ENCODE measurements around the gene ZNF536.

DNA sequence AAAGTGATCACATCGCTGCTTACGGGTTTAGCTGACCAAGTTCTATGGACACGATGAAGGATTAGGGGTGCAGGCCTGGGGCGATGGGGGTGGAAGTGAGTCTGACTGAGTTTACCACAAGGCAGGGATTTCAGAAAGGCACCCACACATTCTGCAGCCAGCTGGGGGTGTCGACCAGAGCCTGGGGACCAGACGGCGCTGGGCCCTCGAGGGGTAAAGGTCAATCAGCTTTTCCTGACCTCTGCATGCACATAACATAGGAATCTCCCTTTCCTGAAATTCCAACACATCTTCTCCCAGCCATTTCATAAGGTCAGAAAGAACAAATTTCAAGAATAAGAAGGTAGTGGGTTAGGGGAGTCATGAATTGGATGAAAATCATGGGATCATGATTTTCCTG lies 92.0 kb downstream of the ZNF536 start:
- TF ChIP-seq, protein P1, sequence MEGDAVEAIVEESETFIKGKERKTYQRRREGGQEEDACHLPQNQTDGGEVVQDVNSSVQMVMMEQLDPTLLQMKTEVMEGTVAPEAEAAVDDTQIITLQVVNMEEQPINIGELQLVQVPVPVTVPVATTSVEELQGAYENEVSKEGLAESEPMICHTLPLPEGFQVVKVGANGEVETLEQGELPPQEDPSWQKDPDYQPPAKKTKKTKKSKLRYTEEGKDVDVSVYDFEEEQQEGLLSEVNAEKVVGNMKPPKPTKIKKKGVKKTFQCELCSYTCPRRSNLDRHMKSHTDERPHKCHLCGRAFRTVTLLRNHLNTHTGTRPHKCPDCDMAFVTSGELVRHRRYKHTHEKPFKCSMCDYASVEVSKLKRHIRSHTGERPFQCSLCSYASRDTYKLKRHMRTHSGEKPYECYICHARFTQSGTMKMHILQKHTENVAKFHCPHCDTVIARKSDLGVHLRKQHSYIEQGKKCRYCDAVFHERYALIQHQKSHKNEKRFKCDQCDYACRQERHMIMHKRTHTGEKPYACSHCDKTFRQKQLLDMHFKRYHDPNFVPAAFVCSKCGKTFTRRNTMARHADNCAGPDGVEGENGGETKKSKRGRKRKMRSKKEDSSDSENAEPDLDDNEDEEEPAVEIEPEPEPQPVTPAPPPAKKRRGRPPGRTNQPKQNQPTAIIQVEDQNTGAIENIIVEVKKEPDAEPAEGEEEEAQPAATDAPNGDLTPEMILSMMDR (IDR thresholded peaks at IDR 0.05) = no peak
- TF ChIP-seq POLR2A (IDR thresholded peaks at IDR 0.05) = no peak

All from Peyer's patch (tissue), 4 donors.